ENCODE results near the gene ADI1.
A peak's percentile ranks its signal among the peaks of the same experiment; 100 is the strongest.

The ADI1 gene

DNA sequence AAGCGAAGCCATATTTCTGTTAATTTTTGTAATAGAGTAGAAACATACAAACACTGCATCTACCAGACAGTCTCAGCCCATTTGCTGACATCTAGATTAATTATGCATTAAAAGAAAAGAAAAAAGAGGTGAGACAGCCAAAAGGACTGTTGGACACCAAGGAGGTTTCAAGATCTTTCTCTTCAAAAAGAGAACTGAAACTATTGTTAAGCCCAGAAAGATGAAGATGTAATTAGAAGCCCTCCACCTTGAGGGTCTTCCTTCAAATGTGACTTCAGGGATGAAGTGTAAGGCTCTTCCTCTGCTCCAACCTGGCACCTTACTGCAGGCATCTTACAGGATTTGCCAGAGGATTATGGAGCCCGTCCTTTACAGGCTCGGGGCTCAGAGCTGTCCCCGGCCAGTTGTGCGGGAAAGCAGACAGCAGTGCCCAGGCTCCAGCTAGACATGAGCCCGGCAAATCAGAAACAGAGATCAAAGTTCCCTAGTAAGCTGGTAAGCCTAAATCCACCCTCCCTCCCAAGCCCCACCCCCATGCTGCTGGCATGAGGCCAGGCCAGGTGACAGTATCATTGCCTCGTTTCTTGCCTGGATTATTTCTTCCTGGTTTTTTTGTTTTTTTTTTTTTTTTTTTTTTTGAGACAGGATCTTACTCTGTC, 38.9 kb downstream of the ADI1 start:
- no peak for DNase-seq (ENCODE audit: low read depth)

DNA sequence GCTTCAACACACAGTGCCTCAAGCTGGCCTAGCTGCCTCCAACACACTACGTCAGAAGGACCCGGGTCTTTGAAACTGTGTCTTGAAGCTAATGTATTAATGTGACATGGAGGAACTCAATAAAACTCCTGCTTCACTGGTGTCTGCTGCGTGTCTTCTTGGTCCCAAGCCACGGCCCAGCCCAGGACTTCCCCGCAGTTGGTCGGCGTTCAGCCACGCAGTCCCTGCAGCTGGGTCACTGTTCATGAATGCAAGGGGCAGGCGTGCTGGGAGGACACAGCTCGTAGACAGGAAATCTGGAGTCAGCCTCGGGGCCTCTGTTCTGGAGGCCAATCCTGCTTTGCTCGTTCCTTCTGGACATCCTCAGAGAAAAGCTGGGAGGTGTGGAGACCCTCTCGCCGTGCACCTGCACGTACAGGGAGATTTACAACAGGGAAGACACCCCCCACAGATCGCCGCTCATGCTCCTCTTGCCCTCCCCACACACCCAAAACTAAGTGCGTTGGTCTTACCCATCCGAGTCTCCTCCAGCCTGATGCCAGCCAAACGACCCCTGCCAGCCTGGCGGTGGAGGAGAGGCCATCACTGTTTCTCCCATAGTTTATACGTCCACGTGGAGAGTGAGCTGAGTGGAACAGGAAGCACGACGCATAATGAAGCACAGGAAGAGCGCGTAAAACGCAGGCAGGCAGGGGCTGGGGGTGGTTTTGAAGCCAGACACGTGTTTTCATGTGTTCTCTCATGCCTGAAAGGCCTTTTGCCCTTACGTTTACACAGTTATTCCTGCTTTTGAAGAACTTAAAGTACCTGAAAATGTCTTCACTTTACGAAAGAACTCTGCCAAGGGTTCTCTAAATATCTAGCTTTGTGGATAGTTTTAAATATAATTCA, 39.7 kb downstream of the ADI1 start:
- no peak for DNase-seq (ENCODE audit: low read depth)

DNA sequence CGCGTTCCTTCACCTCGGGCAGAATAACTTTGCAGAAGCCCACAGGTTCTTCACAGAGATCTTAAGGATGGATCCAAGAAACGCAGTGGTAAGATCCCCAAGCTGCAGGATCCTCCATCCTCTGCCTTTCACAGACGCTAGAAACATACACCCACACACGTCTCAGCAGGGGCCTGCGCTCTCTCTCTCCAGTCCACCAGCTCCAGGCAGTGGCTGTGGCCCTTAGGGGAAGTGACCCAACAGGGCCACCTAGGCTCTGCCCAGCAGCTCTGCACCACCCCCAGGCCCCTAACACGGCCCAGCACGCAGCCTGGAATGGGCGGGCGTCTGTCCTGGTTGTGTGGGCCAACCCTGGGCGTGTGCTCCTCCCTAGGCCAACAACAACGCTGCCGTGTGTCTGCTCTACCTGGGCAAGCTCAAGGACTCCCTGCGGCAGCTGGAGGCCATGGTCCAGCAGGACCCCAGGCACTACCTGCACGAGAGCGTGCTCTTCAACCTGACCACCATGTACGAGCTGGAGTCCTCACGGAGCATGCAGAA, 40.4 kb downstream of the ADI1 start:
- DNase-seq (ENCODE audit: low read depth) = no peak

DNA sequence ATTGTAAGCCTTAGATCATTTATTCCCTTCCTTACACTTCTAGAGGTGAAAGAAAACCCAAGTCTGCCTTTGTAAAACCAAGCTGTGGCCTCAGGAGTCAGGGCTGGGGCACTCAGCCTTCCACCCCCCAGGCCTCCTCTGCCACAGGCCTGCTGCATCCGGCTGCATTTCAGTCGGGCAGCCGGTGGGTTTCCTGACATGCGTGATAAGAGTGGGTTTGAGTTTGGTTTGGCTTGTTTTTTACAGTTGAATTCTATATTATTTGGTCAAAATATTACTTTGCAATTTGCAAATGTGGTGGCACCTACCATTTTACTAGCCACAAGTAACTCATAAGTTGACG, 42.4 kb downstream of the ADI1 start:
- no peak for DNase-seq (ENCODE audit: low read depth)

DNA sequence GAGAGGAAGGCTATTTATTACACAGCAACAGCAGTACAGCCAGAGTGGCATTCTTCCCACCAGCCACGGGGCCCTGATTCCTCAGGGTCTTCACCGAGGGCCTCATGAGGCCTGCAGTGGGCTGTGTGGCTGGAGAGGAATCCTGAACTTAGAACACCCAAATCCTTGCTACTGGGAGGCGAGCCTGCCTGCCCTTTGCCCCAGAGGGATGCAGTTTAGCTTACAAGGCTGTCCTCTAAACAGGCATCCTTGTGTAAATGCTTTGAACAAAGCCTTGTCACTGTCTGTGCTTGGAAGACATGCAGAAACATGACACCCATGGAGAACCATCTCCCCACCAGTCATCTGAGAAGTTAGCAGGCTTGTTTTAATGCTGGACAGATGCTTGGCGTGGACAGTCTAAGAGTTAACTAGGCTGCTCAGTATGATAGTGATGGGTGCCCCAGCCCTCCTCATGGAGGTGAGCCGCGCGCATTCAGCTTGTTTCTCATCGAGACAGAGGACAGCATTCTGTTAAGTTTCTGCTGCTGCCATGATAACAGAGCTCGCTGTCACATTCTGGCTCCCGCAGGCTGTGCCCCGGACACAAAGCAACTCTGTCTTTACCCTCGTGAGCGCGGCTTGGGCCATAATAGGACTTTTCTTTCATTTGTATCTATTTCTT, 42.9 kb downstream of the ADI1 start:
- no peak for DNase-seq (ENCODE audit: low read depth)

DNA sequence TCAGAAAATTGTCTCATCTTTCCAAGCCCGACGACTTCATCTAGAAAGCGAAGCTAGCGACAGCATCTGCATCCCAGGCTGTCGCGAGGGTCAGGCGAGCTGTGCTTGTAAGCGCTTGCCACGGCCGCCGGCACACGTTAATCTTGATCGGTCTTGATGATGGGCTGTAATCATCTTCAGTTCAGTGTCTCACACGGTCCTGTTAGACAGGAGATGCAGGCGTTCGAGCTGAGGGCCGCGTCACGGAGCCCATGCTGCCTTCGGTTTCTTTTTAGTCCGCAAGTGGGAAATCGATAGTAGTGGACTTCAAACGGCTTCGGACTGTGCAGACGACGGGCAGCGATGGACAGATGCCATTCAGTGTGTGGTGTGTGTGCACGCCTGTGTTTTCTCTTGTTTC, 43.6 kb downstream of the ADI1 start:
- DNase-seq (ENCODE audit: low read depth) = no peak

DNA sequence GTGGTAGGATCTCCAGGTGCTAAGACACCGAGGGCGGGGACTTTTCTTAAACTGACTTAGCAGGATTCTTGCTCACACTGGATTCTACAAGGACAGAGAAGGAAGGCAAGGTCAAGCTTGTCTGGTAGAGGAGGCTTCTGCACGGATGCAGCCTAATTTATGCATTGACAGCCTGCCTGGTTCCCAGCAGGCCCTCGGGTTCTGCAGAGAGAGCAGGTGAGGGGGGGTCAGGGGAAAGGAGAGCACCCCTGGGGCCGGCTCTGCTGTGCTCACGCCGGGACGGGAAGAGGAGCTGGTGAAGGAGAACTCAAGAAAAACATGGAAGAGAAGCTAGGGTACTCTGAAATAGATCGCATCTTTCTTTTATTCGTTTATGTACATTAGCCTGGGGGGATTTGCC, 46.4 kb downstream of the ADI1 start:
- DNase-seq (ENCODE audit: low read depth) = no peak

DNA sequence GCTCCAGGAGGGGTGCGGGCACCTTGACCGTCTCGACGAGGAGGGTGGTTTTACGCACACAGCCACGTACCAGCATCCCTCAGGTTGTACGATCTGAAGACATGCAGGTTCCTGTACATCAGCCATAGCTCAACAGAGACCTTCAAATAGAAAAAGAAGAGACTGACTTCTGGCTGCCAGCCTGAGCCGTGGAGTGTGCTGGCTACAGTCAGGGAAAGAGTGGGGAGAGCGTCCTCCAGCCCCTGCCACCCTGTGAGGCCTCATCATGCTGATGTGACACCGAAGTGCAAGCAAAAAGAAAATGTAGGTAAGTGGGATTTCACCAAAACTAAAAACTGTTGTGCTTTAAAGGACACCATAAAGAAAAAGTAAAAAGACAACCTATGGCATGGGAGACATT, 47.0 kb downstream of the ADI1 start:
- DNase-seq (ENCODE audit: low read depth) = no peak

DNA sequence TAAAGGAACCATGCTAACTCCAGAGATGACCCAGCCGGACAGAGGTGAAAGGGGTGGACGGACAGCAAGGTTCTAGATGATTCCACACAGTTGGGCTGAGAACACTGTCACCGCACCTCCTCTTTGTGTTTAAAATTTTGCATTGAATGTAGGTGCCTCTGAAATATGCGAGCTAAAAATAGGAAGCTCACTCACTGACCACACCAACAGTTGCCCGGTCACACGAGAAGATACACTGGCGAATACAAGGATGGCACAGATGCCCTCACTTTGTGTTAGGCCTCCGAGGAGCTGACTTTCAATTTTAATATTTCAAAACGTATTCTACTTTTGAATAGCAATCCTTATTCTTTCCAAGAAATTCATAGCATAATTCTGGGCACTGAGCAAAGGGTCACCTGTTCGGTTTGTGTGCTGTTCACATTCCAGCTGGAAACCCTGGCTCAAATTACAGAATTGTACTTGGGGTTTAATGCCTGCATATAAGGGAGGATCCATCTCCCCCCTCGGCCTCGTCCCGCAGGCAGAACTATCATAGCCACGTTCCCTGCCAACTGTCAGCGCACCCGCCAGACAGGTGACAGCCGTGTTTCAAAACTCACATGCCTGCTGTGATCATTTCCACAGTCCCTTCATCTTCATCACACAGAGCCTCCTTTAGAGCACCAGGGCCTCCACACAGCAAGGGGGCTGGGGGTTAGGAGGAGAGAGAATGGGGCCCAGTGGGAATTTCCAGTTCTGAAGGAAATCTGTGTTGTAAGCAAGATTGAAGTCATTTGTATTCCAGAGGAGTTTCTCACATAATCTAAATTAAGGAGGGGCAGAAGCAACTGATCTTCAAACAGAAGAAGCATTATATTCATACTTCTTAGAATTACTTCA, 48.2 kb downstream of the ADI1 start:
- no peak for DNase-seq (ENCODE audit: low read depth)

DNA sequence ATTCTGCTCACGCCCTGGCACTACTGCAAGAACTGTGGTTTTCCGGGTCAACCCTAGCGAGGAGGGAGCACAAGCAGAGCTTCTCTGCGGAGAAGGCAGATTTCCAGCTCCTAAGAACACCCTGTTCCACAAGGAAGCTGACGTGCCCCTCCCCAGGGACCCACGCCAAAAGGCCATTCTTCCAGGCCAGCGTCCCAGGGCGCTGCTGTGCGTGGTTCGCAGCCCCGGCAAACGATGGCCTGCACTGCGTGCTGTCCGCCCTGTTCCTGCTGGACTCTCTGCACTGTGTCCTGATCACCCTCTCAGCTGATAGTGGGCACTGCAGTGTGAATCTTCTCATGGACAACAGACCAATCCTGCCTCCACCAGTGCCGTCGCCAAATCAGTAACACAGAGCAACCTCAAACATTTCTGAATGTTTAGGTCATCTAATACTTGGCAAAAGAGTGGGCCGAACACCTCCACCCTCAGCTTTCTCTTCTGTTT, 49.1 kb downstream of the ADI1 start:
- peak; percentile 76 for DNase-seq (ENCODE audit: low read depth)

DNA sequence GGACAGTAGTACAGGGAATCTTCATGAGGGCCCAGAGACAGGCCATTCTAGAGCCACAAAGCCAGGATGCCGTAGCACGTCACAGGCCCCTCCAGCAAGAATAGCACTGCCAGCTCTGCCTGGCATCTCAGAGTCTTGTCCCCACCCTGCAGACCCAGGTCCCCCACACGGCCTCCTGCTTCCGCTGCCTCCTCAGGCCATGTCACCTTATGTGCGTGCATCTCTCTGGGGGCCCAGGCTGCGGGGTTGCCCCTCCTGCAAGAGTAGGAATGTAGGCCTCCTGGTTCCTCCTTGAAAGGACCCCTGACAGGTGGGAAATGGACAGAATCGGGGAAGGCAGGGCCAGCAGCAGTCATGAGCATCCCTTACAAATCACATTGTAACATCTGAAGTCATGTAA, 49.8 kb downstream of the ADI1 start:
- no peak for DNase-seq (ENCODE audit: low read depth)

DNA sequence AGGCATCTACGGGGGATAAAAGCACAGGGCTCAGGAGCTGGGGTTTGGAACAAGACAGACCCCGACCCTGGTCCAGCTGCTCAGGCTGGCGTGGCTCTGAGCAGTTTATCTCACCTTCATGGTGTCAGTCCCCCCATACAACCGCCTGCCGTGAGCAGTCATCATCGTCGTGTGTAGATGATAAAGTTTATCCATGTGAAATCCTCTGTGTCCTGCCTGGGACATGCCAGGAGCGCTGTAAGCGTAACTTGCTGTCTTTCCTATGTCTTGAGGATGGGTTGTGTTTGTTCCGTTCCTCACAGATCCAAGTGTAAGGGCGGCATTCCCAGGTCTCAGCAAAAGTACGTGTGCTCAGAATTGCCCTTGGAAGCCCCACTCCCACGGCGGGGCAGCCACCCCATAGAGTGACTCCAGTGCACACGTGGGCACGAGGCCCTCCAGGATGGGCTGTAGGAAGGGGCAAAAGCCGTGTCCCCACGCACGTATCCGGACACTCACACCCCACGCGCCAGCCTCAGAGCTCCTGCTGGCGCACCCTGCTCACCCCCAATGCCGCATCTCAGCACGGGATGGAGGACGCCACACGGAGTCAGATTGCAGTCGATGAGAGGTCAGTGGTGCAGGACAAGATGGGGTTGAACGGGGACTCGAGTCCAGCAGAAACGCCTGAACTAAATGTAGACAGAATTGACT, 50.9 kb downstream of the ADI1 start:
- no peak for DNase-seq (ENCODE audit: low read depth)

DNA sequence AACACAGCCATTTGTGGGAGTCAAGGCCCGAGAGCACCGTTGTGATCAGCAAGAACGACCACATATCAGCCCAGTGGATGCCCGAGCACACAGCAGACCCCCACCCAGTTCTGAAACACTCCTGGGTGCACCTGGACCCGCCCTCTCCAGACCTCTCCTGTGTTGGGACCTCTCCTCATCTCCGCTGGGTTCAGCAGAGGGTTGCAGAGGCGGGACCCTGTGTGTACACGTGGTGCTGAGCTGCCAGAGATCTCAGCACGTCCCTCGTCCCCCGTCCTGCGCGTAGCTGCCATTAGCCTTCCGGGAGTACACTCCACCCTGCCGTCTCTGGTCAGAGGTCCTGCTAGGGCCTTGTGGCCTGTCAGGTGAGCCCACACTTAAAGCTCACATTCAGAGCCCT, 51.7 kb downstream of the ADI1 start:
- DNase-seq (ENCODE audit: low read depth) = no peak

DNA sequence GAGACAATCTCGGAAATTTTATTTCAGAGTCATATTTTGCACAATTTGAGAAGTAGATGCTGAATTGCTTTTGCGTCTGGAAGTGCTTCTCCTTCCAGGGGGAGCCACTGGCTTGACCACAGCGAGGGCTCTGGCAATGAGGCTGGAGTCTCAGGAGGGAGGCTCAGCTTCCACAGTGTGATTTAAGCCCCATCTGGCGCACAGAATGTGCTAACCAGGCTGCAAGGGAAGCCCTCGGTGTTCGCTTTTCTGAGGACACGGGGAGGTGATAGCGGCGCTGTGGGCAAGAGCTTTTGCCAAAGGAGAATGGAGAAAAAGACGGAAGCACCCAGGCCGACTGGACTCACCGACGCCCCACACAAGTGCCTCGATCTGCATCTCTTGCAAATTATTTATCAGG, 52.4 kb downstream of the ADI1 start:
- DNase-seq (ENCODE audit: low read depth) = no peak

DNA sequence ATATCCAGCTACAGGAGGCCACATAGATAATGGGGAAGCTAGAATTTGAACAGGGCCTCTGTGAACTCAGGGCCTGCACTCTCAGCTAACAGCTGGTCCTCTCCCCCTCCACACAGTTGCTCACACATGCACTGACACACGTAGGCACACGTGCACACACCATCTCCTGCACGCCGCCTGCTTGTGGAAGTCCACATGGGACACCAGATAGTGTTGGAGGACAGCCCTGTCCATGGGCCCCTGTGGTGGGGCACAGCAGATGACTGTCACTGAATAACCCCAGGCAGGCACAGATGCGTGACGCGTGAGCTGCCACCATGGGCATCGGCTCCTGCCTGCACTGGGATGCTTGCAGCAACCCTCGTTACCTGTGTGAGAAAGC, 52.9 kb downstream of the ADI1 start:
- DNase-seq (ENCODE audit: low read depth) = no peak

DNA sequence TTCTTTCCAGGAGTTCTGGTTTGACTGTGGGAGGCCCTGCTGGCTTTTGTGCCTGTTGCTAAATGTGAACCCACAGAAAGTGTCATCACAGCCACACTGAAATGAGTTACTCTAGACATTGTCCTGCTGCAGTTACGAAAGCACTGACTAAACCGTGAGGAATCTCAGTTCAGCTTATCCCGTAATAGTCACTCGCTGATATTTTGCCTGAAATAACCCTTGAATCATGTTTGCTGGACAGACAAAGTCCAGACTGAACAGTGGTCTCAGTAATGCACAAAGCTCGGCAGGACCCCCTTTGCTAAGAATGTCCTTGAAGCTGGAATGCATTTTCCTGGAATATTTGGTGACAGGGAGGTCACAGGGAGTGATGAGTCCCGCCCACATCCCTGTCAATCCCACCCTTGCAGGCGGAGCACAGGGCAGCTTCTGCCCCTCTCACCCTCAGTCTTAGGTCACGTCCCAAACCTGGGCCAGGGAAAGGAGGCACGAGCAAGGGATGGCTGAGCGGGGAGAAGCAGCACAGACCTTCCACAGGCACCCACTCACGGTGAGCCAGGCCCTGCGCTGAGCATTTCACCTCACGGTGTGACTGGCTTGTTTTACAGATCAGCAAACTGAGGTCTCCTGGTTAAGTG, 53.4 kb downstream of the ADI1 start:
- peak; percentile 79 for DNase-seq (ENCODE audit: low read depth)

DNA sequence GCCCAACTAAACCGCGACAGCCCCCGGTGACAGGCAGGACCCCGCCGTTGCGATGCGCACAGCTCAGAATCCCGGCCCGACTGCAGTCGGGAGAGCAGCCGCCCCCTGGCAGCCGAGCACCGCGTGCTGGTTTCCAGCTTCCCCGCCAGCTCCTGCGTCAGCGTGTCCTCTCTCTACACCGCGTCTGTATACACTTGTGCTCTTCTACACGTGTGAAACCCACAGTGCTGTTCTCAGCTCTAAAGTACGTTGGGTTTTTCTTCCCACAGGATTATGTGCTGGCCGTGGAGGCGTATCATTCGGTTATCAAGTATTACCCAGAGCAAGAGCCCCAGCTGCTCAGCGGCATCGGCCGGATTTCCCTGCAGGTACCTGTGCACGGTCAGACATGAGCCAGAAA, 54.0 kb downstream of the ADI1 start:
- no peak for DNase-seq (ENCODE audit: low read depth)

DNA sequence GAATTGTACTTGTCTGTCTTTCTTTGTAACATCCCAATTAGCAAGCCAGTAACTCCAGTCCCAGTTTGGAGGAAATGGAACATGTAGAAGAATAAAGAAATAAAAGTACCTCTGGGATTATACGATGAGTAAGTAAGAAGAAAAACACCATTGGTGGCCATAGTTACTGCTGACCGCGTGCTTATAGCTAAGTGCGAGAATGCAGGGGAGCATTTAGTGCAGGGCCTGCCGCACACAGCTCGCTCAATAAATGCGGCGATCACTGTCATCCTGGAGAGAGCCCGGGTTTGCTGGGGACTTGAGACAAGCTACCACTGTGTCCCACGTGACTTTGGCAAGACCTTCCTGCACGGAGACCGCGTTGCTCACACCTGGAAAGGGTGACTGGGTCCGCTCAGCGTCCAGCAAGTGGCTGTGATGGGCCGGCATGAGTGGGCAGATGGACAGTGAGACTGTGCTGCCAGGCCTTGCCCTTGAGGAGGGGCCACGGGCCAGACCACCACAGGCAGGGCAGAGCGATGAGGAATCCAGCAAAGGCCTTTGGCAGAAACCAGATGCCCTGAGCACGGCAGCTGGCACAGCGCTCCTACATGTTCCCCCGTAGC, 54.8 kb downstream of the ADI1 start:
- DNase-seq (ENCODE audit: low read depth) = no peak

DNA sequence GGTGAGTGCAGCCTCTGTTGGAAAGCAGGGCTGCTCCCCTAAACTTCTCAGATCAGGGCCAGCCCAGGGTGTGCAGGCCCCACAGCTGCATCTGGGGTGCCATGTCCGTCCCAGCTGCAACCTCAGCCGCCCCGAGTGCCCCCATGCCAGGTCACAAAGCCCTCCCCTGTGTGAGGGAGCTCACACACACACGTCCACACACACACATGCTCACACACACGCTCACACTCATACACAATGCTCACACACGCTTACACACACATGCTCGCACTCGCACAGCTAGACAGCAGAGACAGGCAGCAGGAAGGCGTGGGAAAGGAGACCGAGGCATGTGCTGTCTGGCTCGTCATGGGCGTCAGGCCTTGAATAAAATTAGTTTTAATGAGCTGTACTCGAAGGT, 55.4 kb downstream of the ADI1 start:
- DNase-seq (ENCODE audit: low read depth) = no peak

DNA sequence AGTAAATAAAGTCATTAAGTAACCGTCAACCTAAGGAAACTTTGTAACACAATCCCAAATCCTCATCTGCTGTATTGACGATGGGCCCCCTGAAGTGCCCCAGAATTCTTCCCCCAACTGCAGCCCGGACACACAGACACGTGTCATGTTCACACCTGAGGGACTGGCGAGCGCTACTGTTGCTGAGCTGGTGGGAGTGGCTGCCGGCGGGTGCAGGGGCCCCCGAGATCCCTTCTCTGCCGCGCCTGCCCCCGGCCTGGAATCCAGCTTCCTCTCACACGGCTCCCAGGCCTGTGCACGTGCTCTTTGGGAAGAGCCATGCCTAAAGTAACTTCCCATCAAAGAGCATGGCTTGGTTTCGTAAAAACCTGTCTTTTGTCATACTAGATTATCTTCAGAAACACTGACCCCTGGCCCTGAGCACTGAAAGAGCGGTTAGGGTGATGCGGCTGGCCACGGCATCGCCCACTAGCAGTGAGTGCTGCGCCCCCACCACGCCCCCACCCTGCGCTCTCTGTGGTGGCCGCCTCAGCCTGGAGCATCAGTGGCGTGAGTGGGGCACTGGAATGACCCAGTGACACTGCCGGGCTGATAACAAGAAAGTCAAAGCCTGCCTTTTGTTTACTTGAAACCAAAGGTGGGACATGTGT, 56.0 kb downstream of the ADI1 start:
- DNase-seq (ENCODE audit: low read depth) = no peak
